Measurements from ENCODE around the gene EWSR1.
A peak's percentile ranks its signal among the peaks of the same experiment; 100 is the strongest.

EWSR1 gene

GRCh38 chr22:29251265-29251664, 16.8 kb upstream of the EWSR1 start:
- DNase-seq (ENCODE audit: low read depth), result no peak

GRCh38 chr22:29251981-29252911, 15.8 kb upstream of the EWSR1 start:
- DNase-seq (ENCODE audit: low read depth), result no peak

GRCh38 chr22:29253561-29254285, 14.3 kb upstream of the EWSR1 start:
- no peak for DNase-seq (ENCODE audit: low read depth)

GRCh38 chr22:29254286-29254660, 13.8 kb upstream of the EWSR1 start:
- no peak for DNase-seq (ENCODE audit: low read depth)

GRCh38 chr22:29255064-29255621, 12.9 kb upstream of the EWSR1 start:
- no peak for DNase-seq (ENCODE audit: low read depth)

GRCh38 chr22:29256606-29257325, 11.3 kb upstream of the EWSR1 start:
- DNase-seq (ENCODE audit: low read depth), result no peak

- DNase-seq (ENCODE audit: low read depth), result no peak
Measured at GRCh38 chr22:29257751-29258181, 10.3 kb upstream of the EWSR1 start.

GRCh38 chr22:29258407-29259252, 9.4 kb upstream of the EWSR1 start:
- no peak for DNase-seq (ENCODE audit: low read depth)

GRCh38 chr22:29259253-29259899, 8.7 kb upstream of the EWSR1 start:
- no peak for DNase-seq (ENCODE audit: low read depth)

- DNase-seq (ENCODE audit: low read depth), result no peak
Measured at GRCh38 chr22:29260031-29260560, 8.0 kb upstream of the EWSR1 start.

GRCh38 chr22:29260601-29261315, 7.3 kb upstream of the EWSR1 start:
- no peak for DNase-seq (ENCODE audit: low read depth)

GRCh38 chr22:29263791-29264276, 4.2 kb upstream of the EWSR1 start:
- DNase-seq (ENCODE audit: low read depth), result no peak

GRCh38 chr22:29265305-29265704, 2.8 kb upstream of the EWSR1 start:
- no peak for DNase-seq (ENCODE audit: low read depth)

GRCh38 chr22:29265929-29266328, 2.1 kb upstream of the EWSR1 start:
- DNase-seq (ENCODE audit: low read depth), result no peak

- no peak for DNase-seq (ENCODE audit: low read depth)
Measured at GRCh38 chr22:29266564-29267461, 1.3 kb upstream of the EWSR1 start.

- DNase-seq (ENCODE audit: low read depth), result no peak
Measured at GRCh38 chr22:29267462-29267857, 608 bp upstream of the EWSR1 start.

GRCh38 chr22:29268511-29269229, 602 bp downstream of the EWSR1 start:
- peak; percentile 17 for DNase-seq (ENCODE audit: low read depth)

- DNase-seq (ENCODE audit: low read depth), result no peak
Measured at GRCh38 chr22:29269230-29269604, 1.1 kb downstream of the EWSR1 start.
